HepG2 (cell line): ENCODE data around the gene SYMPK. TPM values are rescaled to one million over a fixed set of nuclear protein-coding genes. Genes with fewer than 3 reads are reported as not detected.

Source experiments
- ATAC-seq: fragments of 200-7000 bp; cut with Tn5 transposase; 3 replicates; pipeline ENCODE4 v1.9.1; 2020; ENCODE audit warnings: mild to moderate bottlenecking, moderate library complexity
- BruUV-seq: library from RNA; stranded (reverse); fragments of 400-500 nt; replicated peaks from 2 replicates; lab custom pipeline; 2021; lab: Mats Ljungman, UMichigan
- CTCF ChIA-PET: fragments of 300-600 bp; formaldehyde crosslinking; extraction: SDS; loops from one replicate; lab custom pipeline; 2021; ENCODE audit warnings: low total read pairs, inconsistent platforms, low intra/inter-chr PET ratio; lab: Yijun Ruan, JAX
- POLR2A ChIA-PET: fragments of 350-600 bp; sonication (Branson Sonifier 250); formaldehyde crosslinking; loops from one replicate; lab custom pipeline; 2020; ENCODE audit warnings: antibody characterized with exemption, inconsistent platforms; lab: Yijun Ruan, JAX
- DNase-seq: peaks from one replicate; pipeline ENCODE4 v3.0.0-alpha.2; 2015; ENCODE audit warnings: low spot score
- FAIRE-seq: peaks from 3 replicates; lab custom pipeline; 2011; peaks lifted over from hg19 to GRCh38; lab: Jason Lieb, UNC
- H2AFZ ChIP-seq: one replicate; pipeline ENCODE4 v1.6.1; 2011; ENCODE audit warnings: low read length, inconsistent platforms
- H3K27ac ChIP-seq: fragments of 300-600 bp; 3 replicates; pipeline ENCODE4 v1.8.0; 2011; ENCODE audit warnings: mixed run types, mild to moderate bottlenecking, mixed read lengths, low read length, inconsistent platforms; ENCODE audit not compliant: insufficient read depth; ENCODE audit errors: extremely low read length
- H3K27me3 ChIP-seq, 2 experiments: fragments of 200-600 bp in 1 of 2; 2 replicates in 1 of 2; 3 replicates in 1 of 2; pipeline versions ENCODE4 v1.6.0 to v1.8.0; 2011; ENCODE audit warnings: low read length in 2 of 2, mild to moderate bottlenecking in 2 of 2, moderate library complexity in 2 of 2, inconsistent platforms in 1 of 2; ENCODE audit not compliant: insufficient read depth in 2 of 2, control insufficient read depth in 1 of 2
- H3K36me3 ChIP-seq, 2 experiments: fragments of 200-600 bp in 1 of 2; replicated peaks in 1 of 2; 2 replicates in 1 of 2; 3 replicates in 1 of 2; pipeline versions ENCODE4 v1.5.1 to v1.8.0; 2011; ENCODE audit warnings: low read length in 2 of 2, inconsistent platforms in 1 of 2; ENCODE audit not compliant: insufficient read depth in 2 of 2, control insufficient read depth in 1 of 2
- H3K4me1 ChIP-seq: 2 replicates; pipeline ENCODE4 v1.5.1; 2012; ENCODE audit warnings: low read length, inconsistent platforms; ENCODE audit not compliant: insufficient read depth
- H3K4me2 ChIP-seq: 2 replicates; pipeline ENCODE4 v1.6.0; 2011; ENCODE audit warnings: low read depth, low read length, inconsistent platforms
- H3K4me3 ChIP-seq, 3 experiments: fragments of 200-600 bp in 1 of 3; sonication (generic), shearing (Covaris generic) in 1 of 3; replicated peaks in 1 of 3; 2 replicates each; pipeline ENCODE4 v1.5.1; 2011 to 2016; ENCODE audit warnings: low read length in 3 of 3, inconsistent platforms in 2 of 3, low read depth in 2 of 3, mild to moderate bottlenecking in 2 of 3, control low read depth in 1 of 3, mixed read lengths in 1 of 3; ENCODE audit not compliant: insufficient read depth in 1 of 3
- H3K79me2 ChIP-seq: one replicate; pipeline ENCODE4 v1.6.1; 2011; ENCODE audit warnings: low read length, inconsistent platforms; ENCODE audit not compliant: insufficient read depth
- H3K9ac ChIP-seq: 2 replicates; pipeline ENCODE4 v1.6.0; 2011; ENCODE audit warnings: mild to moderate bottlenecking, low read depth, low read length, inconsistent platforms; ENCODE audit not compliant: insufficient read depth
- H3K9me3 ChIP-seq: 2 replicates; pipeline ENCODE4 v1.5.1; 2012; ENCODE audit warnings: mild to moderate bottlenecking, low read length
- H4K20me1 ChIP-seq: 2 replicates; pipeline ENCODE4 v1.6.0; 2011; ENCODE audit warnings: inconsistent platforms, mild to moderate bottlenecking, low read length, moderate library complexity; ENCODE audit not compliant: insufficient read depth
- ETV5 ChIP-seq: IDR thresholded peaks from 2 replicates; pipeline ENCODE4 v1.6.1; 2018; ENCODE audit warnings: missing biosample characterization, missing genetic modification reagents, inconsistent platforms, borderline replicate concordance
- FOXC1 ChIP-seq: sonication (generic); formaldehyde crosslinking; IDR thresholded peaks from 2 replicates; pipeline ENCODE4 v1.8.0; 2022; ENCODE audit warnings: mild to moderate bottlenecking, missing genetic modification reagents, borderline replicate concordance
- GZF1 ChIP-seq: sonication (generic); formaldehyde crosslinking; IDR thresholded peaks from 2 replicates; pipeline ENCODE4 v1.5.1; 2020; ENCODE audit warnings: mild to moderate bottlenecking, missing genetic modification reagents
- NAIF1 ChIP-seq: sonication (generic); formaldehyde crosslinking; IDR thresholded peaks from 2 replicates; pipeline ENCODE4 v1.5.0; 2020; ENCODE audit warnings: mild to moderate bottlenecking, missing genetic modification reagents, borderline replicate concordance
- NFRKB ChIP-seq: fragments of 450-650 bp; IDR thresholded peaks from 2 replicates; pipeline ENCODE4 v1.6.1; 2017
- SIN3A ChIP-seq: IDR thresholded peaks from 2 replicates; pipeline ENCODE4 v1.6.1; 2011; ENCODE audit warnings: low read depth, mild to moderate bottlenecking, control low read depth, low read length, borderline replicate concordance
- THYN1 ChIP-seq: sonication (generic); formaldehyde crosslinking; IDR thresholded peaks from 2 replicates; pipeline ENCODE4 v1.8.1; 2023; ENCODE audit warnings: low read depth, mild to moderate bottlenecking, moderate library complexity, missing genetic modification reagents, borderline replicate concordance
- ZNF33B ChIP-seq: sonication (generic); formaldehyde crosslinking; IDR thresholded peaks from 2 replicates; pipeline ENCODE4 v1.5.1; 2020; ENCODE audit warnings: mild to moderate bottlenecking, missing genetic modification reagents
- ZNF382 ChIP-seq: sonication (generic); formaldehyde crosslinking; IDR thresholded peaks from 2 replicates; pipeline ENCODE4 v1.5.0; 2020; ENCODE audit warnings: missing genetic modification reagents, mild to moderate bottlenecking, borderline replicate concordance
- ZNF441 ChIP-seq: sonication (generic); formaldehyde crosslinking; IDR thresholded peaks from 2 replicates; pipeline ENCODE4 v1.7.0; 2021; ENCODE audit warnings: missing genetic modification reagents, borderline replicate concordance
- ZNF720 ChIP-seq: sonication (generic); formaldehyde crosslinking; IDR thresholded peaks from 2 replicates; pipeline ENCODE4 v1.4.0; 2020; ENCODE audit warnings: missing genetic modification reagents
- ZNF768 ChIP-seq: sonication (generic); formaldehyde crosslinking; IDR thresholded peaks from 2 replicates; pipeline ENCODE4 v1.4.0; 2020; ENCODE audit warnings: missing genetic modification reagents
- WGBS: methylation state at CpG from one replicate; pipeline ENCODE4 v1.1.6; 2017; ENCODE audit warnings: low lambda C conversion rate; 5-methylcytosine and 5-hydroxymethylcytosine counted together
- in situ Hi-C: cut with HindIII; loops from 2 replicates; pipeline ENCODE4 v1.10.0; 2017; ENCODE audit warnings: low pct_unique_long_range_greater_than_20kb; ENCODE audit not compliant: extremely low pct_ligation_motif_present
- intact Hi-C: fragments of 100-400 bp; cut with micrococcal nuclease; formaldehyde crosslinking; loops from one replicate; pipeline ENCODE4 v1.10.0; 2022; ENCODE audit not compliant: unreplicated experiment
- polyA plus RNA-seq, 8 experiments: library from polyadenylated mRNA; depleted of rRNA in 3 of 8; stranded (reverse) in 7 of 8; unstranded in 1 of 8; fragments of >200 nt; fragmentation: Illumina TruSeq in 4 of 8; extraction: Trizol in 4 of 8; gene quantifications; 2 replicates each; pipeline versions ENCODE4 v1.2.1 to v1.2.3, GENCODE V29; 2011 to 2016; ENCODE audit warnings: low read depth in 4 of 8, missing spikeins in 1 of 8, mixed read lengths in 1 of 8; ENCODE audit not compliant: insufficient read depth in 1 of 8
- total RNA-seq, 5 experiments: library from RNA; depleted of rRNA; stranded (reverse); fragments of >200 nt; fragmentation: Illumina TruSeq; extraction: Trizol; gene quantifications; 2 replicates each; pipeline ENCODE4 v1.2.3, GENCODE V29; 2016; ENCODE audit warnings: low read depth in 1 of 5
- TF ChIP-seq, protein P1 (sequence below): sonication (generic); formaldehyde crosslinking; IDR thresholded peaks from 2 replicates; pipeline ENCODE4 v1.5.1; 2020; ENCODE audit warnings: missing genetic modification reagents, mild to moderate bottlenecking, borderline replicate concordance
- TF ChIP-seq, protein P2 (sequence below): sonication (generic); formaldehyde crosslinking; IDR thresholded peaks from 2 replicates; pipeline ENCODE4 v1.8.1; 2023; ENCODE audit warnings: mild to moderate bottlenecking, missing genetic modification reagents

The SYMPK gene
- total and polyA plus RNA-seq, 2 of the 13 experiments (the other 11 are each of a cell fraction or from before 2014, with no cell fraction given) = 21.9 to 55.7 TPM

DNA sequence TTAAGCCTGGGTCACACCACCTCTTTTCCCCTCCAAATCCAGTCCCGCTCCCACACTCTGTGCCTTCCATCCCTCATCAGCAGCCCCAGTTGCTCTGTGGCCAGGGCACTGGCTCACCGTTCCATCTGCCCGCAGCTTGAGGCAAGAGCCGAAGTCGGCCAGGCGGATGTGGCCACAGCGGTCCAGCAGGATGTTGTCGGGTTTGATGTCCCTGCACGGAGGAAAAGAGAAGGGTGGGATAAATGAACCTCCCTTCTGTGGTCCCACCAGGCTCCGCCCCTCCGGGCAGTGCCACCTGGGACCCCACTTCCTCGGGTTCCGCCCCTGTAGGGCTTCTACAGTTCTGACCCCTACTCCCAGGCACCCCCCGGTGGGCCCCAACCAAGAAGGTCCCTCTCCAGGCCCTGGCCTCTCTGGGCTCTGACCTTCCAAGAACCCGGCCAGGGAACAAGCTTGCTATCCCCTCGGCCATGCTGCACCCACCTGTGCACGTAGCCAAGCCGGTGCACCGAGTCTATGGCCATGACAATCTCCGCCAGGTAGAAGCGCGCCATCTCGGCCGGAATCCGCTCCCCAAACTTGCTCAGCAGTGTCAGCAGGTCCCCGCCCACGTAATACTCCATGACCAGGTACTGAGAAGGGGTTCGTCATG lies 84.8 kb downstream of the SYMPK start:
- no peak overlapping the region for H2AFZ ChIP-seq
- H3K9me3 ChIP-seq = no peaks in the 10 kb centered on the region
- H4K20me1 ChIP-seq = peaks cover 4% of the 10 kb centered on the region; the same call in 1 of the 2 replicates
- no peak overlapping the region for H3K9ac ChIP-seq
- peaks cover 47% of the 10 kb centered on the region for H3K4me1 ChIP-seq
- no peaks in the 10 kb centered on the region for H3K79me2 ChIP-seq
- in situ Hi-C loops = no loop called here
- CTCF ChIA-PET = interaction anchor here (0.6 kb wide), 1 partner anchor 9 kb away, joined by 3 read pairs; the partner anchor contains the start of gene SIX5
- H3K36me3 ChIP-seq = peaks cover 2 to 4% of the 10 kb centered on the region in 2 experiments; a peak in 2 of 5 replicates
- POLR2A ChIA-PET = no interaction called here
- WGBS = 99% methylated on average over 22 of the region's 28 CpGs
- DNase-seq (no peak), FAIRE-seq (no peak), ATAC-seq (no peak)
- no TSS peak for BruUV-seq
- H3K4me3 ChIP-seq = no peak overlapping the region
- no peak overlapping the region for H3K27ac ChIP-seq
- H3K27me3 ChIP-seq = no peaks in the 10 kb centered on the region
- no peak overlapping the region for H3K4me2 ChIP-seq
- no peak for TF ChIP-seq NFRKB
- no peak for TF ChIP-seq ZNF720
- no peak for TF ChIP-seq ETV5 (CRISPR knock-in tag)
- TF ChIP-seq SIN3A = no peak
- TF ChIP-seq ZNF441 (CRISPR knock-in tag) = no peak
- no peak for TF ChIP-seq ZNF33B (CRISPR knock-in tag)
- TF ChIP-seq GZF1 (CRISPR knock-in tag) = no peak
- no peak for TF ChIP-seq NAIF1 (CRISPR knock-in tag)
- TF ChIP-seq, protein P1, sequence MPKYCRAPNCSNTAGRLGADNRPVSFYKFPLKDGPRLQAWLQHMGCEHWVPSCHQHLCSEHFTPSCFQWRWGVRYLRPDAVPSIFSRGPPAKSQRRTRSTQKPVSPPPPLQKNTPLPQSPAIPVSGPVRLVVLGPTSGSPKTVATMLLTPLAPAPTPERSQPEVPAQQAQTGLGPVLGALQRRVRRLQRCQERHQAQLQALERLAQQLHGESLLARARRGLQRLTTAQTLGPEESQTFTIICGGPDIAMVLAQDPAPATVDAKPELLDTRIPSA (CRISPR knock-in tag) = no peak
- TF ChIP-seq, protein P2, sequence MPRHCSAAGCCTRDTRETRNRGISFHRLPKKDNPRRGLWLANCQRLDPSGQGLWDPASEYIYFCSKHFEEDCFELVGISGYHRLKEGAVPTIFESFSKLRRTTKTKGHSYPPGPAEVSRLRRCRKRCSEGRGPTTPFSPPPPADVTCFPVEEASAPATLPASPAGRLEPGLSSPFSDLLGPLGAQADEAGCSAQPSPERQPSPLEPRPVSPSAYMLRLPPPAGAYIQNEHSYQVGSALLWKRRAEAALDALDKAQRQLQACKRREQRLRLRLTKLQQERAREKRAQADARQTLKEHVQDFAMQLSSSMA = no peak
- TF ChIP-seq ZNF768 = no peak
- TF ChIP-seq FOXC1 (CRISPR knock-in tag) = no peak
- TF ChIP-seq THYN1 (CRISPR knock-in tag) = no peak
- TF ChIP-seq ZNF382 (CRISPR knock-in tag) = no peak
- TF ChIP-seq, all 625 proteins: peak for 0
- intact Hi-C loops = no loop called here
